NCI-H748 treated with DMSO at 0.1 percent for 48 hours (cell line): ENCODE data around the gene WDR5.

Experiments used
- DNase-seq: peaks from one replicate; lab custom pipeline; 2025; lab: John Stamatoyannopoulos, UW

The WDR5 gene

GRCh38 chr9:134132208-134132870 lies 3.5 kb upstream of the WDR5 start:
- DNase-seq = no peak

GRCh38 chr9:134134949-134135342 lies 936 bp upstream of the WDR5 start:
- peak; percentile 44 for DNase-seq

DNA sequence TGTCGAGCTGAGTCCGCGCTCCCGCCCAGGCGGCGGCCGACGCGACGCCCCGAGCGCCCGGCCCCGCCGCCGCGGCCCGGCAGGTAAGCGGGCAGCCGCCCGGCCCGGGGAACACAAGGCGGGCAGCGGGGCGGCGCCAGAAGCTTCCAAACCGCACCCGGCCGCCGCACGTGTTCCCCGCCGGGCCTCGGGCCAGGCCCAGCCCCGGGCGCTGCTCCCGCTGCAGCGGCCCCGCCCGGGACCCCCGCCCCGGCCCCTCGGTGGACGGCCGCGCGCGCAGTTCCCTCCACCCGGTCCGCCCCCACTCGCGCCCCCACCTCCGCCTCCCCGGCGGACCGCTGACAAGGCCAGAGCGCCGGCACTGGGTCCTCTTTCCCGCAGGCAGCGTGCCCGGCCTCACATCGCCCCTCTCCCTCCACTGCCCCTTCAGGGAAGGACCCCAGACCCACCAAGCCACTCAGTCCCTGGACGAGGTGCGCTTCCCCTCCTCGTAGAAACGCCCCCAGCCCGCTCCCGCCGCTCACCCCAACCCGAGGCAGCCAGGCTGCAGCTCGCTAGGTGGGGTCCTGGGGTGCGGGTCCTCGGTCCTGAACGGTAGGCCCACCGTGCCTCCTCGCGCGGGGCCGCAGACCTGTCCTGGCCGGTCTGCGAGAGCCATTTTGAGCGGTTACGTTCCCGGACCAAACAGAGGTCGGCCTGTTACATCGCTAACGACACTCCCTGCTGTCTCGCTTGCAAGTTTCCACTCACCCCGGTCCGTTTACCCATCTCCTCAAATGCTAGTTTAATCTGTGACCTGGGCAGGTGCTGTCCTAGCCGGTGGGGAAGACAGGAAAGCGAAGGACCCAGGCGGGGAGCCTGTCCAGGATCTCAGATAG lies 475 bp downstream of the WDR5 start:
- no peak for DNase-seq

DNA sequence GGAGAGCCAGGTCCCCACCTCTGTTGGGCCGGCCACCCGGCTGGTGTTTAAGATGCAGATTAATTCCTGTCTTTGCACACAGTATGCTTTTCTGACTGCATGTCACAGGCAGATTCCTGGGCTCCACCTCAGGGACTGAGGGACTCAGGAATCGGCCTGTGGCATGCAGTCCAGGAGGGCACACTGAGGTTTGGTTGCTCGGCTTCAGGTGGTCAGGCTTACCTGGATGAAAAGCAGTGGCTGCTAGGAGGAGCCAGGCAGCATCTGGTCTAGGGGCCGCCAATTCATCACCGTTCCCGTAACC lies 1.1 kb downstream of the WDR5 start:
- no peak for DNase-seq

- DNase-seq = no peak
Measured at GRCh38 chr9:134138292-134138691, 2.4 kb downstream of the WDR5 start.

DNA sequence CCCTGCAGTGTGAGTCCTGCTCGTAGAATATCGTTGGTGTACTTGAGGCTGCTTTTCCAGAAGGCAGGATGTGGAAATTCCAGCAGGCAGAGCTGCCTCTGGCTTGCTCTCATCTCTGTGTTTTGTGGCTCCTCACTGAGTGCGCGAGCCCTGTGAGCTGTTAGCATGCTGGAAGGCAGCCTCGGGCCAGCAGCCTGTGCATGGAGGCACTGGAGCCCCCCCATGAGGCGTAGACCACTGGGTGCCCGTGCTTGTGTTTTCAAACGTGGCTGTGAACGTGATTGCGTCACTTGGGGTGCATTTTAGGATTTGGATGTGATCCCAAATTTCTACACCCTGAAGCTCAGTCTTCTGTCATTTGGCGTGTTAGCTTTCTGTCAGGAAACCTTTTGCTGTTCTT lies 3.2 kb downstream of the WDR5 start:
- no peak for DNase-seq

DNA sequence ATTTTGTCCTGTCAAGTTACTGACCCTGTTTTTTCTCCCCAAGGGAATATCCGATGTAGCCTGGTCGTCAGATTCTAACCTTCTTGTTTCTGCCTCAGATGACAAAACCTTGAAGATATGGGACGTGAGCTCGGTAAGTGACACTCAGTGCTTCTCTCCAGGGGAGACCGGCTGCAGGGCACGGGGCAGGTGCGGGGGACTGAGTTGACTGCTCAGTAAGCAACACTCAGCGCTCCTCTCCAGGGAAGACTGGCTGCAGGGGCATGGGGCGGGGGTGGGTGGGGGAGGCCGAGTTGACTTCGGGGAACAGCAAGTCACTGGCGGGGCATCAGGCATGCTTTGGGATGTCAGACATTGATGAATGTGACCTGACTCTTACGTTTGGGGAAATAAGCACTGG lies 6.0 kb downstream of the WDR5 start:
- no peak for DNase-seq

GRCh38 chr9:134144801-134145200 lies 8.9 kb downstream of the WDR5 start:
- DNase-seq = no peak

- DNase-seq = no peak
Measured at GRCh38 chr9:134145262-134145661, 9.4 kb downstream of the WDR5 start.

- no peak for DNase-seq
Measured at GRCh38 chr9:134146774-134147493, 11.1 kb downstream of the WDR5 start.

DNA sequence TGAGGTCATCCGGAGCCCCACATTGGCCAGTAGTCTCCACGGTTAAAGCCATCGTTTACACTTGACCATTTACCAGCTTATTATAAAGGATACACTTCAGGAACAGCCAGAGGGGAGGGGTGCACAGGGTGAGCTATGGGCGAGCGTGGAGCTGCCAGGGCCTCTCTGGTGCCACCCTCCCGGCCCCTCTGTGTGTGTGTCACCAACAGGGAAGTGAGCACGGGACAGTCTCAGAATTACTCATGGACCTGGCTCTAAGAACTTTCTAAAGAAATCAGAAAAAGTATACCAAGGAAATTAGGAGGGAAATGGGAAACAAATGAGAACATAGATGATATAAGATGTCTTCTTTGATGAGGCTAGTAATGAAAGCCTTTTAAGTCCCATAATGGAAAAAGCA lies 13.5 kb downstream of the WDR5 start:
- DNase-seq = no peak

DNA sequence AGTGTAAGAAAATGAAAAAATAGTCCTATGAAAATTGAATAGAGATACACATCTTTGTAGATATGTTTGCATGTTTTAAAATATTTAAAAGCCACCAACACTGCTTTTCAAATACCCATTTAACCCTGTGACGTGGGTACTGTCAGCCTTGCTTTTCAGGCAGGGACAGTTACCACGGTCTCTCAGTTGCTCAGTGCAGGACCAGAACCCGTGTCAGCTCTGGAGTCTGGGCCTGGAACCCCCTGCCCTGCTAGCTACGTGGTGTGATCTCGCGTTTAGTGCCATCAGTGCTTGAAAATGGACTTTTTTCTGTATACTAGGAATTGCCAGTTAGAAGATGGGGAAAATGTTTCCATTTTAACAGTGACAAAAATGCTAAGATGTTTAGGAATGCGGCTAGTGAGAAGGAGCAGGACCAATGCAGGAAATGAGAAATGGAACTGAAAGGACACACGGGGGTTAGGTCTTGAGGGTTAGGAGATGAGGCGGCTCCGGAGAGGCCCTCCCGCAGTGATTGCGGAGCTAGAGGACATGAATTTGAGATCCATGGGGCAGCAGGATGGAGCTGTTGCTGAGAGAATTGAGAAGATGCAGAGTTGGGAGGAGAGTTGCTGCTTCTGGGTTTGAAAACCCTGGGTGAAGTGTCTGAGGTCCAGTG lies 14.8 kb downstream of the WDR5 start:
- no peak for DNase-seq

GRCh38 chr9:134152022-134152448 lies 16.2 kb downstream of the WDR5 start:
- no peak for DNase-seq

DNA sequence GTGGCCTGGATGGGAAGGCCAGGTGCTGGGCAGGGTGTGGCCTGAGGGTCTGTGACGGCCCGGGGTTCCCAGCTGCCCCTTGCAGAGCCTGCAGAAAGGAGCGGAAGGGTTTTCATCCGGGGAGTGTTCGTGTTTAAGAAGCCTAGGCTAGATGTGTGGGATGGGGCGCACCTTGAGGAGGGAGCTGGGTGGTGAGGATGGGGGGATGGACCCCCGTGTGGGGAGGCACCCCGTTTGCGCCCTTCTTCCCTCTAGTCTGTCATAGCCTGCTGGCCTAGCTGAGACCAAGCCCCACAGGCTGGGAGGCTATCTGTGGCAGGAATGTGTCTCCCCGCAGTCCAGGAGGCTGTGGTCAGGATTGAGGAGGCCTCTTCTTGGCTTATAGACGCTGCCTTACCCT lies 16.6 kb downstream of the WDR5 start:
- DNase-seq = no peak

GRCh38 chr9:134153450-134153849 lies 17.6 kb downstream of the WDR5 start:
- no peak for DNase-seq

DNA sequence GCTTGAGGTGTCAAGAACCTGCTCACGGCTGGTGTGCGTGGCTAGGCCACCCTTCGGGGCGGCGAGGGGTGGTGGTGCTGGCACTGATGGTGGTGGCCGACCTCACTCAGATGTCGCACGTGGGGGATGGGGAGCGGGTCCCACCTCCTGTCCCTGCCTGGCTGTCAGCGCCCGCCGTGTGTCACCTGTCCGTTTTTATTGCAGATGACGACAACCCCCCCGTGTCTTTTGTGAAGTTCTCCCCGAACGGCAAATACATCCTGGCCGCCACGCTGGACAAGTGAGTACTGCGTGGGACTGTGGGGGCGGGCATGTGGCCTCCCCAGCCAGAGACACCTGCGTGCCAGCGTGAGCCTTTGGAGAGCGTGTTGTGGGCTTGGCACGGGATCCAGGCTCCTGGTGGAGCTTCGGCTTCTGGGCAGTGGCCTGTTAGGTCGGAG lies 18.4 kb downstream of the WDR5 start:
- DNase-seq = no peak

DNA sequence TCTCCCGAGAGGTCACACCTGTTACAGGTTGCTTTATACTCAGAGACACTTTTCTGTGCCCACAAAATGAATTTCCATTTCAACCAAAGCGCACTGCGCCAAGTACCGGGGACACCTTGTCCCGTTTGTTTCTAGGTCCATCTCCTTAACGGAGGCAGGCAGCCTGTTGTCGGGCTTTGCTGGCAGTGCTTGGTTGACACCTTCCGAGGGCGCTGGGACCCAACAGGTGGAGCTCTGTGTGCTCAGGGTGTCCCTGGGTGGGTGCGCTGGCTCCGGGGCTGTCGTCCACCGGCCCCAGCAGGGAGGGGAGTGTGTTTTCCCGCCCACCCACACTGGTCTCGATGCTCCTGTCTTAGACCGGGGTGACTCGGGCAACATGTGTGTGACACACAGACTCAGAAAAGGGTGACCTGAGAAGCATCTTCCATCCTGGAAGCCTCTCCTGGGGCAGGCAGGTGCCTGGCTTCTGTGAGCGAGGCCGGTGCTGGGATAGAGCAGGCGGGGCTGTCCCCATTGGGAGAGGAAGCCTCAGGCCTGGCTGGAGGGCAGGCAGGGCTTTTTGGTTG lies 20.0 kb downstream of the WDR5 start:
- no peak for DNase-seq

DNA sequence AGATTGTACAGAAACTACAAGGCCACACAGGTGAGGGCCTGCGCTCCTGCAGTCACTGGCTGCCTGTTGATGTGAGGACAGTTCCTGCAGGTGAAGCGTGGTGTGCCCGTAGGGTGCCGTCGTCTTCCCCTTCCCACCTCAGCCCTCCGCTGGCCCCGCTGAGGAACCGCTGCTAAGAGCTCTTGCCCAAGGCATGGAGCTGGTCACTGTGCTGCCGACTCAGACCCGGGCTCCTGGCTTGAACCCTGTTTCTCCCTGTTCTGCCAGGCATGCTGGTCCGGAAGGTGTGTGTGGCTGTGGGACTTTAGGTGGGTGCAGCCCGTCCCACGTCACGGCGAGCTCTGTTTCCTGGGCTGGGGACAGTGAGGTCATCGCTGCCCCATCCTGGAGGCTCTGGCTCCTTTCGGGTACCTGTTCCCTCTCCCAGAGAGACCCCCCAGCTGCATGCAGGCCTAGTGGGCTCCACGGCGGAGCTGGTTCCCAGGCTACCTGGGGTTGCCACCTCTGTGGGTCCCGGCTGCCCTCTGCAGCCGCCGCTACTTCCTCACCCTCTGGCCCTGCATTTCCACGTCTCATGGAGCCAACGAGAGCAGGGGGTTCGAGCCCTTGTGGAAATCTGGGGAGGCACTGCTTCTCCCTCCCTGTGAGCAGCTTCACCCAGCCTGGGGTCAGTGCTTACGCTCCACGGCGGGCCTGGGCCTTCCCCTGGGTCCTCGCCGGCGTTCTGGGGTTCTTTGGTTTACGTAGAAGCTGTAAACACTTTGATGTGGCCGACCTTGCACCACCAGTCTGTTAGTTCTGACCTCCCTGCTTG lies 20.9 kb downstream of the WDR5 start:
- DNase-seq = no peak

- no peak for DNase-seq
Measured at GRCh38 chr9:134157378-134157885, 21.6 kb downstream of the WDR5 start.

- no peak for DNase-seq
Measured at GRCh38 chr9:134158242-134158641, 22.4 kb downstream of the WDR5 start.

GRCh38 chr9:134158753-134159392 lies 23.0 kb downstream of the WDR5 start:
- DNase-seq = no peak
